Non-pigmented ciliary epithelial cell (primary cell): ENCODE measurements around the gene CTNND2.
"Not testable (repeated sequence)": the region's sequence is repeated elsewhere in the genome, so short reads cannot be mapped to it uniquely, and the experiment has no call there.

ENCODE experiments used
- DNase-seq: peaks from one replicate; pipeline ENCODE4 v3.0.0-alpha.2; 2010; ENCODE audit warnings: low read depth

Gene CTNND2

DNA sequence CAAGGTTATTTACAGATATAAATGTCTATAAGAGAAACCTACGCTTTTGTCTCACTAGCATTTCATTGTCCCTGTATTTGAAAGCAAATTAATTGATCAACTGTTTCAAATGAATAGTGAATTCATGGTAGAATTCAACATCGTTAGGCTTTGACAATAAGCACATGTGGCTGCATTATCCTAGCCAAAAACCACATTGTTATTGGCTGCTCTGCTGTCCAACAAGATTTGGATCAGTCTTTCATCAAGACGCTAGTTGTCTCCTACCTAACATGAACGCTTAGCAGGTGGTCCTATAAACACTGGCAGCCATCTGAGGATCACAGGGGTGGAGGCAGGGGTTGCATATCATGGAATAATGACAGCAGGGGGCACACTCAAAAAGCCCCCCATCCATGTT lies 455.0 kb downstream of the CTNND2 start:
- DNase-seq = no peak

DNA sequence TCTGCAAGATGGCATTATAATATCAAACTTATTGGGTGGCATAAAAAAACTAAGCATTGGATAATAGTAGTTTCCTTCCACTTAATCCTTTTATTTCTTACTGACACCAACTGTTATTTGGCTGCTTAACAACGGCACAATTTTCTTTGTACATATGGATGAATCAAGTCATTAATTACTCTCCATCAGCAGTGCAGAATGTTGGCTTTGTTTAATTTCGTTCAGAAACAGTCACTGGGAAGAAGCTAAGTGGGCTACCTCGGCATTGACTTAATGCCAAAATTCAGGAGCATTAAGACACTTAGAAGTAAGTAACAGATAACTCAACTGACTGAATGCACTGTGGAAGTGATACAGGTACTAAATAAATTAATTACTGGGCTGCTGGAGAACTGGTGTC lies 460.4 kb downstream of the CTNND2 start:
- no peak for DNase-seq

GRCh38 chr5:11432116-11432515 lies 472.1 kb downstream of the CTNND2 start:
- DNase-seq = no peak

DNA sequence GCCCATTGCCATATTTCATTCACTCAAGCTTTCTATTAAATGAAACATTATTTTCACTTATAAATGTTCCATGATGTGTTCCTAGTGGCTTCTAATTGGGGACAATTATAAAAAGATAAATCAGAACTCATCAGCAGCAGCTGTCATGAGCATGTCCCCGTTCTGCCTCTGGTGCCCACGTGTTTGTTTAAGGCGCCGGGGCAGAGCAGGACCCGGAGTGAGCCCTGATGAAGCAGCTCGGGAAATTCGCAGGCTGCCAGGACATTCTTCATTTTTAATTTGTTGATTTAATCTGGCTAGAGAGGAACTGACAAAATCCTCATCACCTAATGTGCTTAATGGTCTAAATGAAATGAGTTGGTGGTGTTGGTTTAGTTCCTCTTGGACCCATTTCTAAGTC lies 475.0 kb downstream of the CTNND2 start:
- no peak for DNase-seq

DNA sequence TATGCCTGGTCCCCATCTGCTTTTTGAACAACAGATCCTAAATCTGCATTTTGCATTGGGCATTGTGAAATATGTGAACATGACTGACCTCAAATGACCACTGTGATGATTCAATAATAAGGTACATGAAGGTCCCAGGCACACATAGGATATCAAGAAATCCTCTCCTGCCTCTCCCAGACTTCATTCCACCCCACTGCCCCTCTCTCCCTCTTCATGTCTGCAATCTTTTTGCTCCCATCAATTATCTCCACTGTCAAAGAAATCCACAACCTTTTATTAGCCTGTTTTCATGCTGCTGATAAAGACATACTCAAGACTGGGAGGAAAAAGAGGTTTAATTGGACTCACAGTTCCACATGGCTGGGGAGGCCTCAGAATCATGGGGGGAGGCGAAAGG lies 476.7 kb downstream of the CTNND2 start:
- no peak for DNase-seq

DNA sequence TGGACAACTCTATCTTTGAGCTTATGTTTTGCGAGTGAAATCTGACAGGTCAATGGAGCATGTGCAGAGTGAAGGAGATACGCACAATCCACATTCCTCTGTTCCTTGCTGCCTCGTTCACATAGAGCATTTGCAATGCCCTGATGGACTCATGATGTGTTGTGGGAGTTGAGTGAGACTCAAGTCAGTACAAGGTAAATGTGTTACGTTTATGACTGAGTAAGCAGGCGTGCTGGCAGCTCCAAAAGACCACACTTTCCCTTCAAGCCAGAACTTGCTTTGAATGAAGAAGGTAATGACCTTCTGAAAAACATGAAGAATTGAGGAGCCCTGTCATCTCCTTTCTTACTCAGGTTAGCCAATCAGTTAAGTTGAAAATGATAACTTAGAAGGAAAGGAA lies 477.8 kb downstream of the CTNND2 start:
- DNase-seq = no peak

DNA sequence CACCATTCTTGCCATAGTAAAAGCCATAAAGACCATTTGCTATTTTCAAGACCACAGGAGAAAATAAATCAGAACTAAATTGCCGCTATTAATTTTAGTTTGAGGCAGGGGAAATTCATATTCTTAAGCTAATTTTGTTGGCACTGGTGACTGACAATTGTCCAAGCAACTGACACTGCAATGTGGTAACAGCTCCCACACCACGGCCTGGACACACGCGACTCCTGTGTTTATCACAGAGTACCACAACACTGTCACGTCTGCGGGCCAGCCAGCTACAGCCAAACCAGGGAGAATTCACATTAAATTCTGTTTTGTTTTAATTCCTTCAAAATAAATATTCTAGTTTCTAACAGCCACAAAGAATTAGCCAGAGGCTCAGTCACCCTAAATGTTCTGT lies 481.9 kb downstream of the CTNND2 start:
- DNase-seq = no peak

DNA sequence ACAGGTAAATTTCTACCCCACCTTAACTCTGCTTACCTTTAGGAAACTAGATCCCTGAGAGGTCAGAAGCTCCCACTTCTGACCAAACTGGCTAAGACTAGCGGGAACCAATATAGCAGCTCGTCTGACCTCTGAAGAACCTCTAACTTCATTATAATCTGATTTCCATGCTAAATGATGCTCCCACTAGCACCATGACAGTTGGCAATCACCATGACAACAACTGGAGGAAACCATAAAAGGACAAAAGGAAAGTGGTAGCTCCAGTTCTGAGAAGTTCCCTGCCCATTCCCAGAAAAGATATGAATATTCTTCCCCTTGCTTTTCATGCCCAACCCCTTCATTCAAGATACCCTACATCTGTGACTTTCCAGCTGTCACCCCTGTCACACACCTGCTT lies 483.3 kb downstream of the CTNND2 start:
- DNase-seq = no peak

DNA sequence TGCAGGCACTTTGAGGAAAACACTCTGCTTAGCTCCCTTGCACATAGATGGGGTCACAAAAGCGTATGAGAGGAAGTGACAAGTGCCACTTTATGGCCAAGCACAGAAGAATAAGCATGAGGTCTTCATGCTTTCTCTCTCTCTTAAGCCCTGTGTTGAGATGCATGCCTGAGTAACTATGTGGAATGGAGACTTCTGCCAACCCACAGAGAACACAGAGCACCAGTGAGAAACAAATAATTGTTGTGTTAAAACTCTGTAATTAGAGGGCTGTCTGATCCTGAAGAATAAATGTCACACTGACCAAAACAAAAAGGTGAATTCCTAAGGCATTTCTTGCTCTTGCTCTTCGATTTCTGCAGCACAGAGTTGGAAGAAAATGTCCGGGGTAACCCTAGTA lies 488.5 kb downstream of the CTNND2 start:
- DNase-seq = no peak

- not testable (repeated sequence) for DNase-seq
Observed at GRCh38 chr5:11414732-11415131, 489.5 kb downstream of the CTNND2 start.

DNA sequence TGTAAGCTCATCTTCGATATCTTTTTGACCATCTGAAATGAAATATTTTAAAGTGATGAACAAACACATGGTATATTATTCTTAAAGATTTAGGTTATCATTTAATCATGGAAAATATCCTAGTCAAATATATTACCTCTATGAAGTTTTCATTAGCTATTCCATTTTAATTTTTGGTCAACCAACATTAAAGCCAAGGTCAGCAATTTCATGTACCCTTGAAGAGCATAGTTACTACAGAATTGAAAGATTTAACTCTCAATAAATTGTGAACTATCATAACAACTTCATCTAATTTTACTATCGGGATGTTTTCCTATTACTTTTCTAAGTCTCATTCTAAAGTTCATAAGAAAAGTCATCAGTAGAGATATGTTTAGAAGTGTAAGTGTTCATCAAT lies 492.6 kb downstream of the CTNND2 start:
- no peak for DNase-seq

GRCh38 chr5:11407556-11408145 lies 496.6 kb downstream of the CTNND2 start:
- no peak for DNase-seq

- no peak for DNase-seq
Observed at GRCh38 chr5:11400316-11400715, 503.9 kb downstream of the CTNND2 start.

GRCh38 chr5:11398728-11399127 lies 505.5 kb downstream of the CTNND2 start:
- no peak for DNase-seq

GRCh38 chr5:11397549-11397948 lies 506.7 kb downstream of the CTNND2 start:
- no peak for DNase-seq

DNA sequence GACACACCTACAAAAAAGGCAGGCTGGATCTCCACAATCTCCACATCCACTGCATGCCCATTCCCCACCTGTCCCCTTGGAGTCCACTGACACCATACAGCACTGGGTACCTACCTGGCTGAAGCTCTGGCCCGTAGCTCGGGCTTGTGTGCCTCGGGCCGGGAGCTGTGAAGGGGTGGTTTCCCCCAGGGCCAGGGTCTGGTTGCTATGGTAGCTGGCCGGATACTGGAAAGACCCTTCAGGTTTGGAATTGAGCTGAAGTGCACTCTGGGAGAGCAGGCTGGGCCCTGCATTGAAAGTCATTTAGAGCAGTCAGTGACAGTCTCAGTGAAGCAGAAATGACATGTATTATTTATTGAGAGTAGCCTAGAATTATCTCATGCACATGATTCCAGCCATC lies 507.3 kb downstream of the CTNND2 start:
- no peak for DNase-seq

DNA sequence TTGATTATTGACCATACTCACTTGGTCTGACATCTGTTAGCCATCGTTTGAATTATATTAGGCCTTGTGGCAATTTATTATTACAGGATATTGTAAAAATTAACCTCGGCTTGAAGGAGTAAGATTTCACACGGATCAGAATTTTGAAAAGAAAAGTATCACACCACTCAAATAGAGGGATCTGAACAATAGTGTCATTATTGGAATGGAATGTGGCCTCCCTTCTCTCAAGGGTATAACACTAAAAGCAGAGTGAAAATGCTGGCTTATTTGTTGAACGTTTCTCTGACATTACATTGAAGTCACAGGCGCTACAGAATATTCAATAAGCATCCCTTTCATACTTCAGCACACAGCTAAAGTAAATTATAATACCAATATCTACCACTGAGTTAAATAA lies 509.3 kb downstream of the CTNND2 start:
- DNase-seq = no peak

GRCh38 chr5:11390291-11390767 lies 513.9 kb downstream of the CTNND2 start:
- no peak for DNase-seq

- DNase-seq = no peak
Observed at GRCh38 chr5:11387382-11387781, 516.9 kb downstream of the CTNND2 start.

DNA sequence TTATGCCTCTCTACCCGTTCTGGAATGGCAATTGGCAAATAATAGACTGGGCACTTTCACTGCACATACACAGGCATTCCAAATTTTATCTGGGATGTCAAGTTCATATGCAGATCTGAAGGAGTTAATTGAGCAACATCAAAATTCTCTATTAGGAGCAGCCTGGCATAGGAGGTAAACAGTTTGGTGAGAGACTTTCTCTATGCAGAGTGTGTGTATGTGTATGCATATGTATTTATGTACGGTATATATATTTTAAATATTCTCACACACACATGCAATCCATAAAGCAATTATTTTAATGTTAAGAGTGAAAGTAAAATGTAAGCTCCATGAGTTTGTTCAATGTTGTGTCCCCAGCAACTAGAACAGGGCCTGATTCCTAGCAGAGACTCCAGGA lies 517.8 kb downstream of the CTNND2 start:
- DNase-seq = no peak

DNA sequence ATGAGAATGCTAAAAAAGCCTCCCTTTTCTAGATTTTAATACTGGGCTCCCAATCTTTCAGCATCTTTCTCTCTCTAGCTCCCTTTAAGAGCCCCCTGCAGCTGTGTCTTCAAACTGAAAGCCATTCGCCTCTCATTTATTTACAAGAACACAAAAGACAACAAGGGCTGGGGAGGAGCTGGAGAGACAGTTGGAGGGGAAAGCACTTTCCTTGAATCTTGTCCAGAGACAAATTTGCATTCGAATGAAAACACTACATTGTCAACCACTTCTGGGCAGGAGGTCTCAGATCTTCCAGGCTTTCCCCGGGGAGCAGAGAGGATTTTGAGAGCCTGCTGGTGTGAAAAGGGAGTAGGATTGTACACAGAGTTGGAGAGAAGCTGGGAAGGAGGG lies 518.3 kb downstream of the CTNND2 start:
- no peak for DNase-seq

- no peak for DNase-seq
Observed at GRCh38 chr5:11385251-11385900, 518.9 kb downstream of the CTNND2 start.

- DNase-seq = no peak
Observed at GRCh38 chr5:11384441-11385250, 519.6 kb downstream of the CTNND2 start.
